PFSK-1 (cell line): ENCODE data around the gene COL4A2.

ENCODE experiments used
- FOXP2 ChIP-seq: optimal IDR thresholded peaks from 2 replicates; pipeline ENCODE3; 2011; ENCODE audit warnings: borderline replicate concordance, control low read depth, inconsistent platforms; ENCODE audit not compliant: insufficient read depth; ENCODE audit errors: extremely low read length, extremely low read depth
- POLR2AphosphoS5 ChIP-seq: IDR thresholded peaks from 2 replicates; pipeline ENCODE4 v1.6.1; 2012; ENCODE audit warnings: low read depth, mild to moderate bottlenecking, control low read depth, low read length, moderate library complexity
- SIN3A ChIP-seq: IDR thresholded peaks from 2 replicates; pipeline ENCODE4 v1.6.1; 2012; ENCODE audit warnings: mild to moderate bottlenecking, low read length, moderate library complexity, borderline replicate concordance; ENCODE audit not compliant: insufficient read depth
- TAF1 ChIP-seq: IDR thresholded peaks from 2 replicates; pipeline ENCODE4 v1.6.1; 2012; ENCODE audit warnings: low read length, control low read depth, borderline replicate concordance; ENCODE audit not compliant: insufficient read depth
- TF ChIP-seq, protein P1 (sequence below), 2 experiments: IDR thresholded peaks; 2 replicates each; pipeline versions ENCODE4 v1.6.1 to v1.8.0; 2011 to 2012; ENCODE audit warnings: low read depth in 2 of 2, low read length in 2 of 2, control low read depth in 1 of 2, inconsistent platforms in 1 of 2, mild to moderate bottlenecking in 1 of 2, moderate library complexity in 1 of 2; ENCODE audit not compliant: insufficient read depth in 1 of 2

COL4A2 gene

GRCh38 chr13:110262082-110262436 lies 45.0 kb upstream of the COL4A2 start:
- no peak for TF ChIP-seq SIN3A
- TF ChIP-seq, protein P1, sequence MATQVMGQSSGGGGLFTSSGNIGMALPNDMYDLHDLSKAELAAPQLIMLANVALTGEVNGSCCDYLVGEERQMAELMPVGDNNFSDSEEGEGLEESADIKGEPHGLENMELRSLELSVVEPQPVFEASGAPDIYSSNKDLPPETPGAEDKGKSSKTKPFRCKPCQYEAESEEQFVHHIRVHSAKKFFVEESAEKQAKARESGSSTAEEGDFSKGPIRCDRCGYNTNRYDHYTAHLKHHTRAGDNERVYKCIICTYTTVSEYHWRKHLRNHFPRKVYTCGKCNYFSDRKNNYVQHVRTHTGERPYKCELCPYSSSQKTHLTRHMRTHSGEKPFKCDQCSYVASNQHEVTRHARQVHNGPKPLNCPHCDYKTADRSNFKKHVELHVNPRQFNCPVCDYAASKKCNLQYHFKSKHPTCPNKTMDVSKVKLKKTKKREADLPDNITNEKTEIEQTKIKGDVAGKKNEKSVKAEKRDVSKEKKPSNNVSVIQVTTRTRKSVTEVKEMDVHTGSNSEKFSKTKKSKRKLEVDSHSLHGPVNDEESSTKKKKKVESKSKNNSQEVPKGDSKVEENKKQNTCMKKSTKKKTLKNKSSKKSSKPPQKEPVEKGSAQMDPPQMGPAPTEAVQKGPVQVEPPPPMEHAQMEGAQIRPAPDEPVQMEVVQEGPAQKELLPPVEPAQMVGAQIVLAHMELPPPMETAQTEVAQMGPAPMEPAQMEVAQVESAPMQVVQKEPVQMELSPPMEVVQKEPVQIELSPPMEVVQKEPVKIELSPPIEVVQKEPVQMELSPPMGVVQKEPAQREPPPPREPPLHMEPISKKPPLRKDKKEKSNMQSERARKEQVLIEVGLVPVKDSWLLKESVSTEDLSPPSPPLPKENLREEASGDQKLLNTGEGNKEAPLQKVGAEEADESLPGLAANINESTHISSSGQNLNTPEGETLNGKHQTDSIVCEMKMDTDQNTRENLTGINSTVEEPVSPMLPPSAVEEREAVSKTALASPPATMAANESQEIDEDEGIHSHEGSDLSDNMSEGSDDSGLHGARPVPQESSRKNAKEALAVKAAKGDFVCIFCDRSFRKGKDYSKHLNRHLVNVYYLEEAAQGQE (IDR thresholded peaks at IDR 0.05; ENCODE audit: insufficient read depth in 1 of 2, low read depth in 2 of 2, low read length in 2 of 2): no peak
- TF ChIP-seq FOXP2: no peak
- TF ChIP-seq TAF1: no peak
- no peak for TF ChIP-seq POLR2AphosphoS5

DNA sequence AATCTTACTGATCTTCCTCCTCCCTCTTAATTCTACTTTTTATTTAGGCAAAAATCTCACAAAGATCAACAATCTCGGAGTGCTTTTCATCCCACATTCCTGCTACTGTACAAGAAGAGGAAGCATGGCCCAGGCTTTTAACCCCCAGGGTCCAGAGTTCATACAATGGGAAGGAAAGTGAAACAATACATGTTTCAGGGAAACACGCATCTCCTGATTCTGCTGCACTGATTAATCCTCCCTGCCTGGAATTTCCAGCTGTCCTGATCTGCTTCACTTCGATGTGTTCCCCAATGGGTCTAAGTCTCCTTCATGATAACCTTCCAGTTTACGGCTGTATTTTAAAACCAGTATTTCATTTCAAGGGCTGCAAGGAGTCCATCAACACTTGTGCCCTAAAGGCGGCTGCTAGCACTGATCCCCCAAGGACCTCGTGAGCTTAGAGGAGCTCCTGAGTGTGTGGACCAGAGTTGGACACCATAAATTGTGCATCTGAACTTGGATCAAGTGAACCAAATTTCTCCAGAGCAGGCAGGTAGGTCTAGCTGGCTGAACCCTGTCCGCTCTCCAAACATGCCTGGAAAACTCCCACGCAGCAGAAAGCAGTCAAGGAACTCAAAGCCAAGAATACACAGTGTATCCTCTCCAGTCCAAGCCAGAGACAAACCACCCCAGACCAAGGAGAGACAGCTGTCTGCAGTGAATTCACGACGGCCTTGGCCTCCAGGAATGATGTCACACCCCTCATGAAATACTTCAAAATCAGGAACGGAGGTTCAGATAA lies 44.4 kb upstream of the COL4A2 start:
- TF ChIP-seq POLR2AphosphoS5: no peak
- TF ChIP-seq TAF1: no peak
- TF ChIP-seq, protein P1 (IDR thresholded peaks at IDR 0.05; ENCODE audit: insufficient read depth in 1 of 2, low read depth in 2 of 2, low read length in 2 of 2): no peak
- TF ChIP-seq FOXP2: no peak
- TF ChIP-seq SIN3A: no peak

- no peak for TF ChIP-seq TAF1
- TF ChIP-seq, protein P1 (IDR thresholded peaks at IDR 0.05; ENCODE audit: insufficient read depth in 1 of 2, low read depth in 2 of 2, low read length in 2 of 2): no peak
- TF ChIP-seq POLR2AphosphoS5: no peak
- no peak for TF ChIP-seq FOXP2
- TF ChIP-seq SIN3A: no peak
Measured at GRCh38 chr13:110263404-110263803, 43.7 kb upstream of the COL4A2 start.

GRCh38 chr13:110263888-110264287 lies 43.2 kb upstream of the COL4A2 start:
- TF ChIP-seq POLR2AphosphoS5: no peak
- no peak for TF ChIP-seq SIN3A
- TF ChIP-seq, protein P1 (IDR thresholded peaks at IDR 0.05; ENCODE audit: insufficient read depth in 1 of 2, low read depth in 2 of 2, low read length in 2 of 2): no peak
- no peak for TF ChIP-seq FOXP2
- no peak for TF ChIP-seq TAF1
